Activated T-helper 2 cell treated with anti-CD3 and anti-CD28 coated beads, Interferon-gamma antibody, Interleukin-2, Interleukin-4, amounts not matched to agents 10 μg/mL and 5 μg/mL and 100 μg/mL, durations not matched to agents 14 hours and 24 hours and 36 hours (primary cell): ENCODE results near the gene ROBO1. TPM values are rescaled to one million over a fixed set of nuclear protein-coding genes. Genes with fewer than 3 reads are reported as not detected.
"Not testable (repeated sequence)": the region's sequence is repeated elsewhere in the genome, so short reads cannot be mapped to it uniquely, and the experiment has no call there.

ENCODE experiments used
- DNase-seq: peaks from one replicate; pipeline ENCODE4 v3.0.0; 2021; ENCODE audit warnings: low spot score
- H3K27ac Mint-ChIP-seq: one replicate; pipeline ENCODE4 v1.8.0; 2021; ENCODE audit warnings: mixed read lengths
- H3K27me3 Mint-ChIP-seq: one replicate; pipeline ENCODE4 v1.8.0; 2021; ENCODE audit warnings: low read depth, mixed read lengths
- H3K36me3 Mint-ChIP-seq: one replicate; pipeline ENCODE4 v1.8.0; 2021; ENCODE audit warnings: low read depth, mixed read lengths
- H3K4me1 Mint-ChIP-seq: one replicate; pipeline ENCODE4 v1.8.0; 2021; ENCODE audit warnings: low read depth, mixed read lengths
- H3K4me3 Mint-ChIP-seq: one replicate; pipeline ENCODE4 v1.8.0; 2021; ENCODE audit warnings: low read depth, mild to moderate bottlenecking, moderate library complexity, mixed read lengths
- H3K9me3 Mint-ChIP-seq: one replicate; pipeline ENCODE4 v1.8.0; 2021; ENCODE audit warnings: mixed read lengths
- intact Hi-C: fragments of 100-400 bp; cut with micrococcal nuclease; formaldehyde crosslinking; loops from one replicate; pipeline ENCODE4 v1.15.1; 2023
- total RNA-seq: library from RNA; stranded (reverse); gene quantifications from 2 replicates; pipeline ENCODE4 v1.2.3, GENCODE V29; 2022

ROBO1 gene
- total RNA-seq, 1 donor from 2014 or later = not detected

GRCh38 chr3:78734048-78734637 is 1033.7 kb downstream of the ROBO1 start:
- intact Hi-C loops = no loop called here
- no peak overlapping the region for H3K27ac Mint-ChIP-seq
- no peaks in the 10 kb centered on the region for H3K27me3 Mint-ChIP-seq
- H3K4me1 Mint-ChIP-seq = no peaks in the 10 kb centered on the region
- H3K4me3 Mint-ChIP-seq = no peak overlapping the region
- no peaks in the 10 kb centered on the region for H3K36me3 Mint-ChIP-seq
- no peak for DNase-seq
- peaks cover 5% of the 10 kb centered on the region for H3K9me3 Mint-ChIP-seq

GRCh38 chr3:78732893-78733292 is 1034.9 kb downstream of the ROBO1 start:
- Mint-ChIP-seq H3K27ac (no peak overlapping the region), H3K4me3 (no peak overlapping the region), H3K27me3 (no peaks in the 10 kb centered on the region), H3K9me3 (peaks cover 5% of the 10 kb centered on the region), H3K4me1 (no peaks in the 10 kb centered on the region), H3K36me3 (no peaks in the 10 kb centered on the region)
- DNase-seq = no peak
- intact Hi-C loops = no loop called here

GRCh38 chr3:78732471-78732870 is 1035.3 kb downstream of the ROBO1 start:
- intact Hi-C loops = no loop called here
- Mint-ChIP-seq H3K27ac (no peak overlapping the region), H3K4me3 (no peak overlapping the region), H3K4me1 (no peaks in the 10 kb centered on the region), H3K36me3 (no peaks in the 10 kb centered on the region), H3K9me3 (peaks cover 5% of the 10 kb centered on the region), H3K27me3 (no peaks in the 10 kb centered on the region)
- no peak for DNase-seq

- intact Hi-C loops = no loop called here
- Mint-ChIP-seq H3K9me3 (peaks cover 5% of the 10 kb centered on the region), H3K4me1 (no peaks in the 10 kb centered on the region), H3K36me3 (no peaks in the 10 kb centered on the region), H3K4me3 (no peak overlapping the region), H3K27me3 (no peaks in the 10 kb centered on the region), H3K27ac (no peak overlapping the region)
- no peak for DNase-seq
These were observed 1037.9 kb downstream of the ROBO1 start for GRCh38 chr3:78729946-78730345.

GRCh38 chr3:78728406-78729145 is 1039.2 kb downstream of the ROBO1 start:
- Mint-ChIP-seq H3K4me3 (no peak overlapping the region), H3K4me1 (no peaks in the 10 kb centered on the region), H3K27me3 (no peaks in the 10 kb centered on the region), H3K27ac (no peak overlapping the region), H3K36me3 (no peaks in the 10 kb centered on the region), H3K9me3 (peaks cover 5% of the 10 kb centered on the region)
- intact Hi-C loops = no loop called here
- DNase-seq = no peak

GRCh38 chr3:78726545-78726944 is 1041.3 kb downstream of the ROBO1 start:
- no peaks in the 10 kb centered on the region for H3K36me3 Mint-ChIP-seq
- no peaks in the 10 kb centered on the region for H3K27me3 Mint-ChIP-seq
- H3K4me3 Mint-ChIP-seq = no peak overlapping the region
- no peak for DNase-seq
- H3K4me1 Mint-ChIP-seq = no peaks in the 10 kb centered on the region
- no peaks in the 10 kb centered on the region for H3K9me3 Mint-ChIP-seq
- intact Hi-C loops = no loop called here
- no peak overlapping the region for H3K27ac Mint-ChIP-seq

GRCh38 chr3:78725703-78726246 is 1042.0 kb downstream of the ROBO1 start:
- Mint-ChIP-seq H3K4me3 (no peak overlapping the region), H3K9me3 (no peaks in the 10 kb centered on the region), H3K27ac (no peak overlapping the region), H3K4me1 (no peaks in the 10 kb centered on the region), H3K27me3 (no peaks in the 10 kb centered on the region), H3K36me3 (no peaks in the 10 kb centered on the region)
- intact Hi-C loops = no loop called here
- DNase-seq = no peak

GRCh38 chr3:78724859-78725258 is 1042.9 kb downstream of the ROBO1 start:
- DNase-seq = no peak
- intact Hi-C loops = no loop called here
- H3K9me3 Mint-ChIP-seq = no peaks in the 10 kb centered on the region
- H3K36me3 Mint-ChIP-seq = no peaks in the 10 kb centered on the region
- no peaks in the 10 kb centered on the region for H3K27me3 Mint-ChIP-seq
- no peak overlapping the region for H3K27ac Mint-ChIP-seq
- no peaks in the 10 kb centered on the region for H3K4me1 Mint-ChIP-seq
- H3K4me3 Mint-ChIP-seq = no peak overlapping the region

GRCh38 chr3:78724364-78724763 is 1043.4 kb downstream of the ROBO1 start:
- intact Hi-C loops, H3K27me3 Mint-ChIP-seq, H3K36me3 Mint-ChIP-seq, H3K4me3 Mint-ChIP-seq, H3K27ac Mint-ChIP-seq, DNase-seq, H3K4me1 Mint-ChIP-seq, H3K9me3 Mint-ChIP-seq: not testable (repeated sequence)

GRCh38 chr3:78721771-78722543 is 1045.8 kb downstream of the ROBO1 start:
- DNase-seq = no peak
- Mint-ChIP-seq H3K36me3 (no peaks in the 10 kb centered on the region), H3K27me3 (no peaks in the 10 kb centered on the region), H3K27ac (no peak overlapping the region), H3K4me3 (no peak overlapping the region), H3K4me1 (no peaks in the 10 kb centered on the region), H3K9me3 (peaks cover 7% of the 10 kb centered on the region)
- intact Hi-C loops = no loop called here

GRCh38 chr3:78718707-78719106 is 1049.1 kb downstream of the ROBO1 start:
- H3K27me3 Mint-ChIP-seq = no peaks in the 10 kb centered on the region
- H3K36me3 Mint-ChIP-seq = no peaks in the 10 kb centered on the region
- H3K4me1 Mint-ChIP-seq = no peaks in the 10 kb centered on the region
- H3K9me3 Mint-ChIP-seq = peaks cover 18% of the 10 kb centered on the region
- intact Hi-C loops = no loop called here
- H3K27ac Mint-ChIP-seq = no peak overlapping the region
- no peak overlapping the region for H3K4me3 Mint-ChIP-seq
- DNase-seq = no peak

GRCh38 chr3:78717041-78717440 is 1050.8 kb downstream of the ROBO1 start:
- no peak for DNase-seq
- Mint-ChIP-seq H3K9me3 (peaks cover 18% of the 10 kb centered on the region), H3K4me1 (no peaks in the 10 kb centered on the region), H3K4me3 (no peak overlapping the region), H3K36me3 (no peaks in the 10 kb centered on the region), H3K27ac (no peak overlapping the region), H3K27me3 (no peaks in the 10 kb centered on the region)
- intact Hi-C loops = no loop called here

- Mint-ChIP-seq H3K4me3 (no peak overlapping the region), H3K36me3 (no peaks in the 10 kb centered on the region)
These were observed 1054.9 kb downstream of the ROBO1 start for GRCh38 chr3:78712941-78713340.

More at GRCh38 chr3:78712941-78713340, 1054.9 kb downstream of the ROBO1 start:
- Mint-ChIP-seq H3K27me3 (no peaks in the 10 kb centered on the region), H3K4me1 (no peaks in the 10 kb centered on the region), H3K9me3 (peaks cover 18% of the 10 kb centered on the region), H3K27ac (no peak overlapping the region)
- DNase-seq = no peak
- intact Hi-C loops = no loop called here
